ENCODE measurements around the gene HAGH. TPM values are rescaled to one million over a fixed set of nuclear protein-coding genes. Genes with fewer than 3 reads are reported as not detected.

The HAGH gene
- polyA plus RNA-seq, 4 donors, result 34.3 to 51.3 (median 37.5) TPM

DNA sequence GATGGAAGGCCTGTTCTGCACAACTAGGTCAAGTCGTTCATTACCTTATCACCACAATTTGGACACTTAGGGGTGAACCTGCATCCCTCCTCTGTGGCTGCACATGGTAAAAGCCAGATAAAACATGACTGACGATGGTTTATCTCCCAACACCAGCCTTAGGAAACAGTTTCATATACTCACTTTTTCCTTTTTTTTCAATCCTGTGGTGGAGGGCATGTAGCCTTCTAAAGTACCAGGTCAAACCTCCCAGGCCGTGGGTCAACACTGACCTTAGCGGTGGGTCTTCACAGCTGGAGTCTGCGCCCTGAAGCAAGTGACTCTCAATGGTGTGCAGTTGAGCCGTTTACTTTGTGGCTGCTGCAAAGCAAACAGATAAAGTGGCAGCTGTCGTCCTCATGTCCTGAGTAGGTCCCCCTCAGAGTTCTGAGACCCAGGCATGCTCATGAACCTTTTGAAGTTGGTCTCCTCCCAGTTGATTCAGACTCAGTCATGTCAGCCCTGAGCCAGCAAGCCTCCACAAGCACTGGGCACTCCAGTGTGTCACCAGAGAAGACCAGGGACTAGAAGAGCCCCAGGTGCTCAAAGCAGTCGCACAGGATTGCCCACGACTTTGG lies 6.3 kb upstream of the HAGH start:
- no peak for DNase-seq (ENCODE audit: low read depth in 4 of 4, low spot score in 3 of 4)

DNA sequence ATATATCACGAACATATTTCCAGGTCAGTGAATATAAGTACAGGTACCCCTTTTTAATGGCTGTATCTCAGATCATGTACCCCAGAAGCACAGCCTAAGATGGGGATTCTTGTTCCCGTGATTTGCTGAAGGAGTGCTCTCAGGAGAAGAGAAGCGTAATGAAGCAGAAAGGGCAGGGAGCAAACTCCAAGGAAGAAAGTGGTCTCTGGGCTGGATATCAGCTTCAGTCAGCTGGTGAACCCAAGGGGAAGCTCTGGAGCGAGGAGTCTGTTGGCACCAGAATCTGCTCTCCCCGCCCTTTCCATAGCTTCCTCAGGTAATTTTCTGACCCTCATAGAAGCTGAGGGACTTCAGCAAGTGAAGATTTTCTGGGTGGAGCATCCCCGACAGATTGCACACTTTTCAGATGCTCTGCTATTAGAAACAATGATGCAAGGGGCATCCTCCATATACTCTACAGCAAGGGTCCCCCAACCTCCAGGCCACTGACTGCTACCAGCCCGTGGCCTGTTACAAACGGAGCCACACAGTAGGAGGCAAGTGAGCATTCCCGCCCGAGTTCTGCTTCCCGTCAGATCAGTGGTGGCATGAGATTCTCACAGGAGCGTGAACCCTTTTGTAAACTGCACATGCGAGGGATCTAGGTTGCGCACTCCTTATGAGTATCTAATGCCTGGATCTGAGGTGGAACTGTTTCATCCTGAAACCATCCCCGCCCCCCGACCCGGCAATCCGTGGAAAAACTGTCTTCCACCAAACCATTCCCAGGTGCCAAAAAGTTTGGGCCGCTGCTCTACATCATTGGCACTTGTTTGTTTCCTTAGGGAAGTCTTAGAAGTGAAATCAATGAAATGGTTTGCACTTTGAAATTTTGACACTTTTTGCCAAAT lies 4.8 kb upstream of the HAGH start:
- DNase-seq (ENCODE audit: low read depth in 4 of 4, low spot score in 3 of 4), result no peak

DNA sequence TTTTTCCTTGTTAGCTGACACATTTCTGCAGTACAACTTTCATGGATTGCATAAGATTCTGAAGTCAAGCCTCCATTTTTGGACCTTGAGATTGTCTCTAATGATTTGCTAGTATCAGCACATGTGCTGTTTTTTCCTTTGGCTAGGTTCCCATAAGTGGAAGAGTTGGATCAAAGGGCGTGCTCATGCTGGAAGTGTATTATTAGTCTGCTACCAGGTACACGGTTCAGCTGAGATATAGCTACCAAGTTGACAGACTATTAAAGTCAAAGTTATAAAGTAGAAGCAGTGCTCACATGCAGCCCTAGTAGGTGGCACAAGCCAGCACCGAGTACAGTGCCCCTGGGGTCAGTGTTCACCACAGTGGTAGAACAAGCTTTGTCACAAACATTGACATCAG lies 3.6 kb upstream of the HAGH start:
- no peak for DNase-seq (ENCODE audit: low read depth in 4 of 4, low spot score in 3 of 4)

DNA sequence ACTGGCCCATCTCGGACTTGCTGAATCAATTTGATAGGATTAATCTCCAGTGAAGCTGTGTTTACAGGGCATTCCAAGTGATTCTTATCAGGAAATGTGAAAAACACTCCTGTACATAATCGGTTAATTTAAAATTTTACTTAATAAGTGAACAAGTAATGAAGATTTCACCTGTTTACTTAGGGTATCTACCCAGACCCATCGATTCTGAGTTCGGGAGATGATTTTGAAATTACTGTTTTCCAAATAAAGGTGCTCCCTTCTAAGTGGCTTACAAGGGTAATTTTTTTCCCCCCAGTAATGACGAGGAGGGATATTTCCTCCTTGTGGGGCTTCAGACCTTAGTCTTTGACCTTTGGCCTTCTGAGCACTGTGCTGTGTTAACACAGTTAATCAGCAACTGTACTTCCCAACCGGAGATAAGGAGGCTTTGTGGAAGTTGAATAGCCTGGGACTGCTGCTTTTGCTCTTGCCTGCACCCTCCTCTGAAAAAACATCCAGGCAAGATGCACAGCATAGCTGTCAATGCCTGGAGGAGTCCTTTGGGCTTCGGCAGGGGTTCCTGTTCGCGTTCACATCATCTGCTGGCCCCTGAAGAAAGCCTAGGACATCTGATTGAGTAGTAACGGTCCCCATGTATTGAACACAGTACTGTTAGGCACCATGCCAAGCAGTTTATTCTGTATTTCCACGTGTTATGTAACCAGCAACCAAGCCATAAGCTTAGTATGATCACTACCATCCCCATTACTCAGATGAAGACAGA lies 2.2 kb upstream of the HAGH start:
- DNase-seq (ENCODE audit: low read depth in 4 of 4, low spot score in 3 of 4), result no peak

DNA sequence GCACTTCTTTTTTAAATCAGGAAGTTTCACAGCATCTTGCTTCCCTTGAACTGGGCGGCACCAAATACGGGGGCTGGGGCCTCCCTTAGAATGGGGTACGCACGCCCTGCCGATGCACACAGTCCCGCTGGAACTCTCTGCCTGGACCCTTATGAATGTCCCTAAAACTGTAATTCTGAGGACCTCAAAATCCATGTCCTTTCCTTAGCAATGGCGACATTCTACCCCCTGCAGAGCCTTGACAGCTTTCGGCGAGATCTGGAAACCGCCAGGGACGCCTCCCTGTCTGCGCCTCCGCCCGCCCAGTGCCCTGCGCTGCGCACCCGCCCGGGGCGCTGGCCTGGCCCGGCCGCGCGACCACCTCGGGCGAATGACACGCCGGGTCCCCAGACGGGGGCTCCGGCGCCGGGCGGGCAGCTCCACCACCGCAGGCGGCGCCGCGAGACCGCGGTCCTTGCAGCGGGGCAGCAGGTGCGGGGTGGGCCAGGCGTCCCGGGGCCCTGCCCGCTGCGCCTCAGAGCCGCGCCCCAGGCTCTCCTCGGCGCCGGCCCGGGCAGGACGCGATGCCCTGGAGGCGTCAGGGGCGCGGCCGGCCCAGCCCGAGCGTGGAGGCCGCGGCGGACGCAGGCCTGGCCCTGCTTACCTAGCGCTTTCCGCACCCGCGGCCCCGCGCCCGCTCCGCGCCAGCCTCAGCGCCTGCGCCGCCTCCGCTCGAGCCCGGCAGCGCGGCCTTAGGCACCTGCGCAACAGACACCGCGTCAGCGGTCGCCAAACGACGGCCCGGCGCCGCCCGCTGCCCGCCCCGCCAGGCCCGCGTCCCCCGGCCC lies 548 bp downstream of the HAGH start:
- no peak for DNase-seq (ENCODE audit: low read depth in 4 of 4, low spot score in 3 of 4)

DNA sequence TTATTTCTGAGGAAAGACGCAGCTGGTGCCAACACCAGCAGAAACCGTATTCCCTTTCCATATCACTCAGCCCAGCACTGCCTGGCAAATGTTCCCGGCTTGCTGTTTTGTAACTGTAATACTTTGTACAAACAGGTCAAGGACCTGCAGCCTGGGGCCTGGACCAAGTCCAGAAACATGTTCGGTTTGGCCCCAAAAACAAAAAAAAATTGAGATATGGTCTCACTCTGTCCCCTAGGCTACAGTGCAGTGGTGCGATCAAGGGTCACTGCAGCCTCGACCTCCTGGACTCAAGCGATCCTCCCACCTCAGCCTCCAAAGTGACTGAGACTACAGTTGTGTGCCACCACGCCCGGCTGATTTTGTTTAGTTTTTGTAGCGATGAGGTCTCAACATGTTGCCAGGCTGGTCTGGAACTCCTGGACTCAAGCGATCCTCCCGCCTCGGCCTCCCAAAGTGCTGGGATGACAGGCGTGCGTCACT lies 1.2 kb downstream of the HAGH start:
- DNase-seq (ENCODE audit: low read depth in 4 of 4, low spot score in 3 of 4), result no peak

DNA sequence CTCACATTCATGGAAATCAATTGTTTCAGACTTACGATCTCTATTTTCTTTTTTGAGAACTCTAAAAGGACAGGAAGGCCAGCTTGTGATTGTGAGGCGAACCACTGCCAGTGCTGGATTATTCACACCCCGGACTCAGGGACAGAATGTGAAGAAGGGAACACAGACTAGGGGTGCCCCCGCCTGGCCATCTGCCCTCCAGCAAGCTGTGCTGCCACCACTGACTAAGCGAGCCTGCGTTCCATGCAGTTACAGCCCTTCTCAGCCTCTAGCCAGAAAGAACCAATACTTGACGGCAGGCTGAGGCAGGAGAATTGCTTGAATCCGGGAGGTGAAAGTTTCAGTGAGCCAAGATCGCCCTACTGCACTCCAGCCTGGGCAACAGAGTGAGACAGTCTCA lies 2.8 kb downstream of the HAGH start:
- DNase-seq (ENCODE audit: low read depth in 4 of 4, low spot score in 3 of 4), result no peak

DNA sequence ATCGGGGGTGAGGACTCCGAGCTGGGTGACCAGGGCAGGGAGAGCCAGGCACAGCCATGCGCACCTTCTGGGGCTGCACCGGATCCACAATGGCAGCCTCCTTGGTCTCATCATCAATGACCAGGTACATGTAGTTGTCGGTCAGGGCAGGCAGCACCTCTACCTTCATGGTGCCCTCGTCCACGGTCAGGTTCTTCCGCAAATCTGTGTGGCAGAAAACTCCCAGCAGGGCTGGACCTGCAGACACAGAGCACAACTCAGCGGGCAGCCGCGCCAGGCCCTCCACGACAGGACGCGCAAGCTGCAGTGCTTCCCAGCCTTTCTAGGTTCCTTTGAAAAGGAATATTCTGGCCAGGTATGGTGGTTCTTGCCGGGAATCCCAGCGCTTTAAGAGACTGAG lies 3.8 kb downstream of the HAGH start:
- DNase-seq (ENCODE audit: low read depth in 4 of 4, low spot score in 3 of 4), result no peak

DNA sequence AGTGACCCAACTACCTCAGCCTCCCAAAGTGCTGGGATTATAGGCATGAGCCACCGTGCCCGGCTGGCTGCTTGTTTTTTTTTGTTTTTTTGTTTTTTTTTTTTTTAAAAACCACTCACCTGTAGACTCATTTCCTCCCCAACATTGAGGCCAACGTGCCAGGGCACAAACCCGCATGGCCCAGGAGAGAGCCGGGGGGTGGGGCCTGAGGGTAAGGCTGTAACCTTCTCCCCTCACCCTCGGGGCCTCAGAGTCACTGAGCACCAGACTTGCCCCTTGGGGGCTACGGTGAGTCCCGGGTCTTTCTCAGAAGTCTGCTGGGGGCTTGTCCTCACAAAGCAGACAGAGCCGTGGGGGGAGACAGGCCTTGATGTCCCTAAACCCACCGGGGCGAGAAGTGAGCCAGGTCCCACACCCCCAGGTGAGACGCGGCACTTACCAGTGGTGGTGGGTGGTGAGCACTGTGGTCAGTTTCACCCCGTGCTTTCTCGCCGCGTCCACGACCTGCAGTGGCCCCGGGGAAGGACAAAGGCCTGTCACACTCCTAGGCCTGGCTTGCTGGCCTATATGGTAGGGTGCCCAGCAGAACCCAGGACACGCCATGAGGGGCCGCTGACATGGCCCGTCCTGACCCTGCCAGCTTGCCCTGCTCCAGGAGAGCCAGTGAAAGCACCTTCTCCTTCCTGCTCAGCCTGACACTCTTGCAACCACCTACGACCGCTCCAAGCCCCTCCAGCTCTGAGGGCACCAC lies 4.6 kb downstream of the HAGH start:
- DNase-seq (ENCODE audit: low read depth in 4 of 4, low spot score in 3 of 4), result no peak

DNA sequence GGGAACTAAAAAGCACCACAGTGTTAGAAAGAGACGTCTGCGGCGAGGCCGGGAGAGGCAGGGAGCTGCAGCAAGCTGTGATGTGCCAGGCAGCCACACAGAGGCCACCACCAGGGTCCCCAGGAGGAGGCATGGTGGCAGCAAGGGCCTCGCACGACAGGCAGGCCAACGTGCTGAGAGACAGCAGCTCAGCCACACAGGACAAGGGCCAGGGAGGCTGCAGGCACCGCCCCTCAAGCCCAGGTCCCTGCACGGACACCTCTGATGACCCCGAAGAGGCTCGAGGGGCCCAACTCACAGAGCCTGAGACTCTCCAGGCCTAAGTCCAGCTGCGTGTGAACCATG lies 5.7 kb downstream of the HAGH start:
- DNase-seq (ENCODE audit: low read depth in 4 of 4, low spot score in 3 of 4), result no peak

DNA sequence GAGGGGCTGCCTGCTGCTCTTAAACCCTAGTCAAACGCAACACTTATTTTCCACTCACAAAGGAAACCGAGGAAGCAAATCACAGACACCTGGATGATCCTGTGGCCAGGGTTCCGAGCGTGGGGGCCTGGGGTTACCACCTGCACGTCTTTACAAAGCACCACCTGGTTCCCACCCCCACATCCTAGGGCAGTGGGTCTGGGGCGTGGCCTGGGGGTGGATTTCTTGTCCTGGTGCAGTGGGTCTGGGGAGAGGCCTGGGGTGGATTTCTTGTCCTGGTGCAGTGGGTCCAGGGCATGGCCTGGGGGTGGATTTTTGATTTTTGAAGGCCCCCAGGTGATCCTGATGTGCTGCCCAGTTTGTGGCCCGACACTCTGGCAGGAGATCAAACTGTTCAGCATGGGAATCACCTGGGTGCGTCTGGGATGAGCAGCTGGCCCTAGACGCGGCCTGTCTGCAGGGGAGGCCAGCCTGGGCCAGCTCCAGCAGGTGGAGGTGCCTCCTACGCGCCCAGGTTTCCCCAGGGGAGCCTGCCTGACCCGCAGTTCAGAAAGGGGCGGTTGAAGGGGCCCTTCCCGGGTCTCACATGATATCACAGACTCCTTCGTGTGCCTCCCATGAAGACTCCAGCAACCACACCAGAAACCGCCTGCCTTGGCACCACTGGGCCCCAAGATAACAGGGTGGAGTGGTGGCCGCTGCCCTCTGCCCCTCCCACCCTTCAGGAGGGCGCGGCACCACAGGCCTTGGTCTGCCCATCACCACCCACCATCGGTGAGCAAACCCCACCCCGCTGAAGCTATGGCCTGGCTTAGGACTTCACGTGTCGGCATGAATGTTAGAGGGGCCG lies 6.3 kb downstream of the HAGH start:
- DNase-seq (ENCODE audit: low read depth in 4 of 4, low spot score in 3 of 4), result no peak

DNA sequence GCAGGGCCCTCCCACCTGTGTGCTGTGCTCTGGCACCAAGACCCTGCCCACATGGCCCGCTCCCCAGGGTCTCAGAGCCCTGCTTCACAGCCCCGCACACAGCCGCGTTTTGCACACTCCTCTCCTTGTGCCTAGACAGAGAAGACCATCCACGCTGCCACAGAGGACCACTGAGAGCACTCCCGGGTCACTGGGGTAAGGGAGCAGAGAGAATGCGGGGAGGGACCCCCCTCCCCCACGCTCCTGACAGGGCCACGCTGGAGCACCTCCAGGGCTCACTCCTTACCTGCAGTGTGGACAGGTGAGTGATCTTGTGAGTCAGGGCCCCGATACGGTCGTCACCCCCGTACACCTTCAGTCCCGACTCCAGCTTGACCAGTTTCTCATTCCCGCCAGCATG lies 7.0 kb downstream of the HAGH start:
- no peak for DNase-seq (ENCODE audit: low read depth in 4 of 4, low spot score in 3 of 4)

DNA sequence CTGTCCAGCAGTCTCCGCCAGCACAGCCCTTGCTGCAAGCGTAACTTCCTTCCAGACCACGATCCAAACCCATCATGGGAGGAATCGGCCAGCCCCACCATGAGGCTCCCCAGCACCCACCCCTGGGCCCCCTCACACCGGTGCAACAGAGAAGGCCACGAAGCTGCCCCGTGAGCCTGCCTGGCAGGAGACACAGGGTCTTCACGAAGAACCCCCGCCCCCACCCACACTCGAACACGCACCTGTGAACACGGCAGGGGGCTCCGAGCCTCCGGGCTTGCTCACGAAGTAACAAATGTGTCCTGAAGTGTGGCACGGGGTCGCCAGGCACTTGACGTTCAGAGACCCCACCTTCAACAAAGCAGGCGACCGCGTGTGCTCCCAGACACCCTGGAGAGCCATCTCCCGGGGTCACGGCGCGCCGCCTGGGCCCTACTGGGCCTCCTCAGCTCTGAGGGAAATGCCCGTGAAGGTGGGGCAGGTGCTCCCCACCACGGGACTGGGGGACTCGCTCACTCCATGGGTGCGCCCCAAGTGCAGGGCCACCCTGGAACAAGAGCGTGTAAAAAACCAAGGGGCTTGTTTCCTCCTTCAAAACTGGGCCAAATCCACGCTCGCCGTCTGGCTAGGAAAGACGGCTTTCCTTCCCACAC lies 7.6 kb downstream of the HAGH start:
- no peak for DNase-seq (ENCODE audit: low read depth in 4 of 4, low spot score in 3 of 4)

DNA sequence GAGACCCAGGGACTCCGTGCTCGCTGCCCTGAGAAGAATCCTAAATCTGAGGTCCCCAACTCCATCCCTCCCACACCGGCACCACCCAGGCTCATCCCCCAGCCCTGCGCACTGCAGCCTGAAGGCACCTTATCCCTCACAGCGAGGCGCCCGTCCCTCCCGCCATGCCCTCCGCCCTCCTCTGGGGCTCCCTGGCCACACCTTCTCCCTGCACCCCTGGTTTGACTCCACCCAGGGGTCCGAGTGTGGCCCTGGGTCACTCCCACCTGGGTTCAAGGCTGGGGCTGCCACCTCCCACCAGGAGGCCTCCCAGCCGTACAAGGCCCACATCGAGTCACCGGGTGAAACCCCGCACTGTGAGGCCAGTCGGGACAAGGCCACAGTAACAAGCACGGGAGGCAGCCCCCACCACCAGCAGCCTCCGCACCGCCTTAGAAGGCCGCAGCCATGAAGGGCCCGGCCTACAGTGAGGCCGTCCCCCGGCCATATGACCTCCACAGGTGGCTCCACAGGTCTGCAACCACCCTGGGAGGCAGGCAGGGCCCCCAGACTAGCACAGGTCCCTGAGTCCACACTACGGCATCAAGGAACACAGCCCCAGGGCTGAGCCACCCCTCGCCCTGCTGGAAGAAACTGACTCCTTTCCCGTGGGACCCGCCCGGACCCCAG lies 8.3 kb downstream of the HAGH start:
- DNase-seq (ENCODE audit: low read depth in 4 of 4, low spot score in 3 of 4), result no peak

DNA sequence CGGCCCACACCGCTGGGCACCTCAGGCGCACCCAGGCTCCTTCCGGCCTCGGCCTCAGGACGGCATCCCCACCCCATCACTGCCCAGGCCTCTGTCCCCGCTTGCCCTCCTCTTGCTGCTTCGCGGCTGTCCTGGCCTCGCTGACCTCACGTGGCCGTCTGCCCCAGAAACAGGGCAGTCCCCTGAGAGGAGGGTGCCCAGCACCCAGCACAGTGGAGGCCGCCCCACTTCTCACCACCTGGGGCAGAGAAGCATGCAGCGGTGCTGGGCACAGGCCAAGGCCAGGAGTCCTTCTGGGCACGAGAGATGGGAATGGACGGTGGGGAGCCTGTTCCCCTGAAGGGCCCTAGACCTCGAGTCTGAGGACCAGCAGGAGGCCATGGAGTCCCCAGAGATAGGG lies 8.9 kb downstream of the HAGH start:
- no peak for DNase-seq (ENCODE audit: low read depth in 4 of 4, low spot score in 3 of 4)

DNA sequence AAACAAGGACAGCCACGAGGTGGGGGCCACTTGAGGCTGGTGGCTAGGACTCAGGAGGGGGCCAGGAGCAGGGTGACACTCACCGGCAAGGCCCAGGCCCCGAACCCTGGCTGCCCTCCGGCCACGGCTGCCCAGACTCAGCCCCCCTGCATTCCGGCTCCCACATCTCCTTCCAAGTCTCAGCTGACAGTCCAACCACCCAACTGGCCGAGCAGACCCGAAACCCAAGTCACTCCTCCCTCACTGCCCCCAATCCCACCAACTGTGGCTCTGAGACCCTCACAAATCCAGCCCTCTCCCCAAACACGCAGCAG lies 9.4 kb downstream of the HAGH start:
- no peak for DNase-seq (ENCODE audit: low read depth in 4 of 4, low spot score in 3 of 4)

DNA sequence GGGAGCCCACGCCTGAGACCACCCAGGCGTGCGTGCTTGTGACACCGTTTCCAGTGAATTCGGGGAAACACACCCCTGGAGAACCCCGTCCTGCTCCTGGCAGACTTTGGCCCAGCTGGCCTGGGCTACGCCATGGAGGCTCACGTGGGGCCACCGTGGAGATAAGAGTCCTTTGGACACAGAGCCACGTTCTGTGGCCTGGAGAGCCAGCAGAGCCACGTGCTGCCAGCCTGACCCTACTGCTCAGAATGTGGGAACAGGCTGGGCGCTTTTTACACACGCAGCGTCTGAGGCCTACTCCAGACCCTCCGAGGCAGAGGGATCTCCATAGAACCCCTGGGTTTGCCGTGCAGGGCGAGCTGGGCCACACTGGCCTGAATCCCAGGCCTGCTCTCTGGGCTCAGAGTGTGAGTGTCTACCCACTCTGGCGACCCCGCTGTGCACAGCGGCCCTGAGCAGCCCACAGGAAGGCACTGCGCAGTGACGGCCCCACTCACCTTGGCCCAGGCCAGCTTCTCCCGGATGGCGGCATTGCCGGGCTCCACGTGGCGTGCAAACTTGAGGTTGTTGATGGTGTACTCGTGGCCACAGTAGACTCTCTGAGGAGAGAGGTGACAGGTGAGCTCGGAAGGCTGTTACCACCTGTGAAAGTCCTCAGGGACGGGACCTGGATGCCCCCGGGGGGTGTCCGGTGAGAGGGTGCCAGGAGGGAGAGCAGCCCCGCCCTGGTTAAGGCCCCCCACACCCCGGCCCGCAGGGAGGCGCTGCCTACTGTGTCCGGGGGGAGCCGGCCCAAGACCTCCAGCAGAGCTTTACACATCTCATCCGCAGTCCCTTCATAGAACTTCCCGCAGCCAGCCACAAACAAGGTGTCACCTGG lies 10.0 kb downstream of the HAGH start:
- no peak for DNase-seq (ENCODE audit: low read depth in 4 of 4, low spot score in 3 of 4)
